ENCODE measurements around the gene DHRS12. TPM values are rescaled to one million over a fixed set of nuclear protein-coding genes. Genes with fewer than 3 reads are reported as not detected.

DHRS12 gene
- total RNA-seq, 1 experiment from 2014 or later = 8.8 TPM

GRCh38 chr13:51816604-51817249, 12.8 kb upstream of the DHRS12 start:
- Histone ChIP-seq H3K23me2 (ENCODE audit: insufficient read length, low read depth, low read length, poor library complexity, severe bottlenecking) (peaks cover 4% of the 10 kb centered on the region), H2BK120ac (ENCODE audit: low read depth, low read length, poor library complexity, severe bottlenecking) (no peak overlapping the region), H2BK12ac (ENCODE audit: insufficient read length, low read depth, low read length) (no peak overlapping the region)

More at GRCh38 chr13:51816604-51817249, 12.8 kb upstream of the DHRS12 start:
- H3T11ph ChIP-seq (ENCODE audit: low read length) = no peak overlapping the region
- no peak overlapping the region for H2BK15ac ChIP-seq (ENCODE audit: low read depth, low read length)
- TF ChIP-seq, protein P1, sequence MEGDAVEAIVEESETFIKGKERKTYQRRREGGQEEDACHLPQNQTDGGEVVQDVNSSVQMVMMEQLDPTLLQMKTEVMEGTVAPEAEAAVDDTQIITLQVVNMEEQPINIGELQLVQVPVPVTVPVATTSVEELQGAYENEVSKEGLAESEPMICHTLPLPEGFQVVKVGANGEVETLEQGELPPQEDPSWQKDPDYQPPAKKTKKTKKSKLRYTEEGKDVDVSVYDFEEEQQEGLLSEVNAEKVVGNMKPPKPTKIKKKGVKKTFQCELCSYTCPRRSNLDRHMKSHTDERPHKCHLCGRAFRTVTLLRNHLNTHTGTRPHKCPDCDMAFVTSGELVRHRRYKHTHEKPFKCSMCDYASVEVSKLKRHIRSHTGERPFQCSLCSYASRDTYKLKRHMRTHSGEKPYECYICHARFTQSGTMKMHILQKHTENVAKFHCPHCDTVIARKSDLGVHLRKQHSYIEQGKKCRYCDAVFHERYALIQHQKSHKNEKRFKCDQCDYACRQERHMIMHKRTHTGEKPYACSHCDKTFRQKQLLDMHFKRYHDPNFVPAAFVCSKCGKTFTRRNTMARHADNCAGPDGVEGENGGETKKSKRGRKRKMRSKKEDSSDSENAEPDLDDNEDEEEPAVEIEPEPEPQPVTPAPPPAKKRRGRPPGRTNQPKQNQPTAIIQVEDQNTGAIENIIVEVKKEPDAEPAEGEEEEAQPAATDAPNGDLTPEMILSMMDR (conservative IDR thresholded peaks at IDR 0.05) = no peak
- no peak overlapping the region for H4K91ac ChIP-seq (ENCODE audit: insufficient read length, low read depth, low read length)
- WGBS (ENCODE audit: extremely low coverage, insufficient read length, low lambda C conversion rate) = 100% methylated on average over 1 of the region's 19 CpGs
- H3K27ac ChIP-seq (ENCODE audit: insufficient read length, low read depth, low read length) = no peak overlapping the region
- no peaks in the 10 kb centered on the region for H4K20me1 ChIP-seq (ENCODE audit: control insufficient read depth, insufficient read depth, insufficient read length)
- Mint-ChIP-seq H3K4me1 (peaks cover 37 to 40% of the 10 kb centered on the region in 2 experiments), H3K36me3 (ENCODE audit: insufficient read depth in 1 of 3, low read depth in 3 of 3) (no peaks in the 10 kb centered on the region), H3K4me3 (no peak overlapping the region; a peak in 1 of 5 replicates), H3K9me3 (no peaks in the 10 kb centered on the region), H3K27ac (no peak overlapping the region; a peak in 1 of 7 replicates), H3K27me3 (ENCODE audit: low read depth) (peaks cover 4% of the 10 kb centered on the region)
- H3K9ac ChIP-seq (ENCODE audit: extremely low read depth, insufficient read length, low read length) = no peak overlapping the region
- peaks cover 2% of the 10 kb centered on the region; the same call in 1 of the 2 replicates for H3K27me3 ChIP-seq (ENCODE audit: insufficient read depth, low read length)
- H3K4me2 ChIP-seq (ENCODE audit: insufficient read depth, insufficient read length, low read length) = no peak overlapping the region
- H3K79me1 ChIP-seq (ENCODE audit: insufficient read depth, low read depth, low read length, poor library complexity, severe bottlenecking) = no peaks in the 10 kb centered on the region
- no peaks in the 10 kb centered on the region for H3K9me3 ChIP-seq (ENCODE audit: control insufficient read depth, low read depth, low read length)
- H3K4me1 ChIP-seq (ENCODE audit: insufficient read depth, low read length) = peaks cover 6% of the 10 kb centered on the region; the same call in 1 of the 2 replicates
- H2AFZ ChIP-seq (ENCODE audit: low read length) = no peak overlapping the region
- H3K14ac ChIP-seq (ENCODE audit: insufficient read depth, low read length) = no peak overlapping the region
- no peak overlapping the region for H2BK20ac ChIP-seq (ENCODE audit: low read depth, low read length, poor library complexity, severe bottlenecking)
- H4K5ac ChIP-seq (ENCODE audit: insufficient read length, low read depth, low read length) = no peak overlapping the region
- H2BK5ac ChIP-seq (ENCODE audit: insufficient read length, low read length) = no peak overlapping the region
- H2AK5ac ChIP-seq (ENCODE audit: insufficient read length, low read length) = no peak overlapping the region
- no peak overlapping the region for H3K23ac ChIP-seq (ENCODE audit: insufficient read length, low read depth, low read length)
- H4K8ac ChIP-seq (replicated peaks; ENCODE audit: insufficient read length, low read depth, low read length) = no peak overlapping the region
- H3K56ac ChIP-seq (ENCODE audit: insufficient read length, low read depth, low read length) = no peak overlapping the region
- no peaks in the 10 kb centered on the region for H3K79me2 ChIP-seq (ENCODE audit: insufficient read depth, low read length)
- H3K4ac ChIP-seq (ENCODE audit: low read depth, low read length) = no peak overlapping the region
- DNase-seq = no peak
- H3K18ac ChIP-seq (ENCODE audit: insufficient read length, low read depth, low read length) = no peak overlapping the region
